ENCODE measurements around the gene DPF3.

Gene DPF3

DNA sequence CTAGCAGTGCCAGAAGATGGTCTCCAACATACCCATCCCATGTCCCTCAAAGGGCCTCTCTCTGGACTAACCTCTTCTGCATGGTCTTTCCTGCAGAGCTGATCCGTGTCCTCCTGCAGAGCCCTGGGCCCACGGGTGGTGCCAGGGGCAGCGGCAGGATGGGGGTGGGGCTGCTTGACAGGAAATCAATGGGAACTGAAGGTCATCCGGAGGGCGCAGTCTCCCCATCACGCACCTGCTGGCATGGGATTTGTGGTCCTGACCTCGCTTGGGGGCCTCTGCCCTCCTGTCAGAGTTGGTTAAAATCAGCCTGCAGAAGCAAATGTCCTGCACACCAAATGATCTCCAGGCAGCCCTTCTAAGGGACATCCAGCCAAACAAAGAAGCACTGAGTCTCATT, 110.2 kb downstream of the DPF3 start:
- no peak overlapping the region for H3K4me3 ChIP-seq (ENCODE audit: low read length)
- no peak for DNase-seq (ENCODE audit: low read depth, low spot score)

DNA sequence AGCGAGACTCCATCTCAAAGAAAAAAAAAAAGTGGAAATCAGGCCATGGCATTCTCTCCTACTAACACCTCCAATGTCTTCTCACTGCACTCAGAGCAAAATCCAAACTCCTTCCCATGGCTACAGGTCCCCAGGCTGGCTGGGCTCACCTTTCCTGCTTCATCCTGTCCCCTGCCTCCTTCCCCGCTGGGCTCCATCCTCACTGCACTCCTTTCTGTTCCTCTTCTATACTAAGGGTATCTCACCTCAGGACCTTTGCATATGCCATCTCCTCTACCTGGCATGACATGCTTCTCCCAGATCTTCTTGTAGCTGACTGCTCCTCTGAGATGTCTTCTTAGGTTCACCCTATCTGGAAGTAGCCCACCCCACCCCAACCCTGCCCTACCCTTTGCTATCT, 111.1 kb downstream of the DPF3 start:
- no peak overlapping the region for H3K4me3 ChIP-seq (ENCODE audit: low read length)
- no peak for DNase-seq (ENCODE audit: low read depth, low spot score)

DNA sequence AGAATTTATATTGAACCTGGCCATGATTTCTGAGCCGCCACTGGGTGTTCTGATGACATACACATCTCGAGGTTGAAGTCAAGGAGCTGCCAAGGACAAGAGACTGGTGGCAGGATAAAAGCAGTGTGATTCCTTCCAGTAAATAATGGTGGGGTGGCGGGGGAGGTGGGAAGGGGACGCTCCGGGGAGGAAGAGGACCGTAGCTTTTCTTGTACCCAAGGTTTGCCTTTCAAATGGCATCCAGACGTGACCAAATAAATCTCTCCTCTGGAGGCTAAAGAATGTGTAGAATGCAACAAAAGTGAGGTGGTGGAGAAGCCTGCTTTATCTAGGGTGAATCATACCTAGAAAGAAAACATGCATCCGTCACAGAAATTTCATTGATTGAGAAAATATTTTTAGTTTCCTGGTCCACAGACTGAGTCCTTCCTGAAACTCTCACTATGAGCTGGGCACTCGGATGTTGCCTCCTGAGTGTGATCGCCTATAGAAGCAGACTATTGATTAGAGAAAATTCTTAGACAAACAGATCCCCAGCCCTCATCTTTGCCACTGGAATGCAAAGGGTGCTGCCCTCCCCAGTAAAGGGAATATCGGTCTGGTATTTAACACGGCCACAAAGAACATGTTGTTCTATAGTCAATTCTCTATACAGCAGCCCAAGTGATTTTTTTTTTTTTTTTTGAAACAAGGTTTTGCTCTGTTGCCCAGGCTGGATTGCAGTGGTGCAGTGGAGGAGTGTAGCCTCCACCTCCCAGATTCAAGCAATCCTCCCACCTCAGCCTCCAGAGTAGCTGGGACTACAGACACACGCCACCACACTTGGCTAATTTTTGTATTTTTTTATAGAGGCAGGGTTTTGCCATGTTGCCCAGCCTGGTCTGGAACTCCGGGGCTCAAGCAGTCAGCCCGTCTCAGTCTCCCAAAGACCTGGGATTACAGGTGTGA, 112.1 kb downstream of the DPF3 start:
- no peak for DNase-seq (ENCODE audit: low read depth, low spot score)
- no peak overlapping the region for H3K4me3 ChIP-seq (ENCODE audit: low read length)

DNA sequence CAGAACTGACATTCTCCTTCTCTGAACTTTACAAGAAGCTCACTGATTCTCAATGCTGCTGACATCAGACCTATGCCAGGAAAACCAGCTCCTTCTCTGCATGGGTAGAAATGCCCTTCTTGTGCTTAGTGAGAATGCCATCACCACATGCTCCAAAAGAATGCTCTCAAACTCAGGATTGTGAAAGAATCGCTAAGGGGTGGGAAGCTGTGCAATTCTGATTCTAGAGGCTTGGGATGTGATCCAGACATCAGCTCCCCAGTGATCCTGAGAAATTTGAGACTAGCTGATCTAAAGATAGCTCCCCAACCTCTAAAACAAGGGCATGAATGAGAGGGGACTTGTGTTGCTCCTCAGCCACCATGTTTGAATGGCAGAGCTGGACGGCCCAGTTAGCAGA, 113.2 kb downstream of the DPF3 start:
- H3K4me3 ChIP-seq (ENCODE audit: low read length) = no peak overlapping the region
- no peak for DNase-seq (ENCODE audit: low read depth, low spot score)

DNA sequence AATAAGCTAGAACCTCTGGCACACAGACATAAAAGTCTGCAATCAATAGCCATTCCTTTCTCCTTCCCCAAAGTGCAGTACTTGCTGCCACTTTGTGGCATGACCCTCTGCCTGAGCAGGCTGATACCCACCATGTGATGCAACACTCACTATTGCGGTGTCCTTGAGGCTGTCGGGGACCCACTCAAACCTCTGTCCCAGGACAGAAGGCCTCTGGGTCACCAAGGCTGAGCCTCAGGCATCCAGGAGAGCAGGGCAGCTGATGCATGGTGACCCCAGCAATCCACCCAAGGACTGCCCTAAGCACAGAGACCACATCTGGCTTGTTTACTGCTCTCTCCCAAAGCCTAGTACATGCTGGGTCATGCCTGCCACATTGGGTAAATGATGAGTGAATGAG, 114.2 kb downstream of the DPF3 start:
- no peak overlapping the region for H3K4me3 ChIP-seq (ENCODE audit: low read length)
- no peak for DNase-seq (ENCODE audit: low read depth, low spot score)

DNA sequence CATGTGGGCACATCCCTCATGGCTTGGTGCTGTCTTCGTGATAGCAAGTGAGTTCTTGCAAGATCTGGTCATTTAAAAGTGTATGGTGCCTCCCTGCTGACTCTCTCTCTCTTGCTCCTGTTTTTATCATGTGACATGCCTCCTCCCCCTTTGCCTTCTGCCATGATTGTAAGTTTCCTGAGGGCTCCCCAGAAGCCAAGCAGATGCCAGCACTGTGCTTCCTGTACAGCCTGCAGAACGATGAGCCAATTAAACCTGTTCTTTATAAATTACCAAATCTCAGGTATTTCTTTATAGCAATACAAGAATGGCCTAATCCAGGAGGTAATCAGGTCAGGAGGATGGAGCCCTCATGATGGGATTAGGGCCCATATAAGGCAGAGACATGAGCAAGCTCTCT, 116.3 kb downstream of the DPF3 start:
- H3K4me3 ChIP-seq (ENCODE audit: low read length) = no peak overlapping the region
- no peak for DNase-seq (ENCODE audit: low read depth, low spot score)

DNA sequence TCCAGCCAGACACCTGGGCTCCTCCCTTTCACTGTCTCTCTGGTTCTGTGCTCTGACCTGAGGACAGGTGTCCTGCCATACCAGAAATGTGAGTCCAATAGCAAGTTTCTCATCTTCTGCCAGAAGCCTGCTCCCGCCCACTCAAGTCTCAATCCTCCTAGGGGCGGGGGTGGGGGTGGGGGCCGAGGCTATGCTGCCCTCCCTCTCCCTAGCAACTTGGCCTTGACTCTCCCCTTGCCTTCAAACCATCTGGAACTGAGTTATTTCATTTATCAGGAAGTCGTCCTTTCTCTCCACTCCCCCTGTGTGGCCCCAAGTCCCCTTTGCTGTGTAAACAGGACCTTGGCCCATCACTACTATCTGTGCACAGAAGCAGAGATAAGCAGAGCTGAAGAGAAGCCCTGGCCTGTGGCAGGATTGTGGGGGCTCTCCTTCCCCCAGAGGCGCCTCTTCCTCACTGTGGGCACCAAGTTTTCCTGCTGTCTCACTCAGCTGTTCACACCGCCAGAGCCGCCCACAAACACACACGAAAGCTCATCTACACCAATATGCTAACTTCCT, 117.1 kb downstream of the DPF3 start:
- H3K4me3 ChIP-seq (ENCODE audit: low read length) = no peak overlapping the region
- no peak for DNase-seq (ENCODE audit: low read depth, low spot score)

DNA sequence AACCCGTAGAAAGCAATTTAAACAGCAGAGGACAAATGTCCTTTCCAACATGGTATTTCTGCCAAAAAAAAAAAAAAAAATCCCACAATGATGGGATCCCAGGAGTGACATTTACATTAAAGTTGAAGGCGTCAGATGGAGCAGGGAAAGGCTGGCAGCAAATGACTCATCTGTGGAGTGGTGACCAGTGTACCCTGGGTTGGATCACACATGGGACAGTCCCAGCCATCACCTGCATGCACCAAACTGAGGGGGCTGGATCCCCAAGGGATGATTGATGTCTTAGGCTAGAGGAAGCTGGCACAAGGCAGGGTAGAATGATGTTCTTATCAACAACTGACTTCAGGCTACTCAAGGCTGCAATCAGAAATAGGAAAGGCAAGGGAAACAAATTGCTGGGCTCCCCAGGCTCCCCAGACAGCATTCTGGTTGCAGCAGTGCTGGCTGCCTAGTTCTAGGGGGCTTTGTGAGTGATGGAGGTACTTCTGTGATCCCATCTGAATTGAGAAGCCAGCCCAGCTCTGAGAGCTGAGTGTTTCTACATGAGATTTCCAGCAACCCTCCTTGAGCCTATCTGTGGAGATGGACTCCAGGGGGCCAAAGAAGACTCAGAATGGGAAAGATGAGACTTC, 117.9 kb downstream of the DPF3 start:
- no peak overlapping the region for H3K4me3 ChIP-seq (ENCODE audit: low read length)
- DNase-seq (ENCODE audit: low read depth, low spot score) = no peak

DNA sequence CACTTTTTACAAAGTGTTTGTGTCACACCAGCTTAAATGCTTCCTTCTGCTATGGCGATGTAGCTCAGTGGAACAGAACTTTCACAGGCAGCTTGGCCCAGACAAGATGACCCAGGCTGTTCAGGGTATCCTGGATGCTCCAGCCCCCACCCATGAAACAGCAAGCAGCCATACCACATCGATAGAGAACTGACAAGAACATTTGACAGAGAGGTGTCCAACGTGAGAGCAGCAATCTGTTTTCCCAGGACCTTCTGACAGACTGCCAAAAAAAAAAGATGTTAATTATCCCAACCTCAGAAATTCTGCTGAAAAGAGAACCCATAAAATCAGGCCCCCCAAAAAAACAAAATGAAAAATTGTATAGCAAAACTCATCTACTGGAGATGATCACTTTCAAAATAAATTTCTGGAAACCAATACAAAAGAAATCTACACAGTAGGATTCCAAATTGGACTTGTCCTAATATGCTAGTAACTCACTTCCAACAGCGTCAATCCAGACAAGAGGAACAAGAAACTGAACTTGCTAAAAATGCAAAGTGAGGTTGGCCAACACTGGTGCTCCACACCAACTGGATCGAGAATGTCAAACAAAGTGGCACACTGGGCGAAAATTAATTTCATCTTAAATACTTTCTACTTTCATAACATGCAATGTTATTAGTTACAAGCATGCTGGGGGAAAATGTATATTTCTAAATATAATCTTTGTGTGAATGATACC, 118.8 kb downstream of the DPF3 start:
- H3K4me3 ChIP-seq (ENCODE audit: low read length) = no peak overlapping the region
- DNase-seq (ENCODE audit: low read depth, low spot score) = no peak

DNA sequence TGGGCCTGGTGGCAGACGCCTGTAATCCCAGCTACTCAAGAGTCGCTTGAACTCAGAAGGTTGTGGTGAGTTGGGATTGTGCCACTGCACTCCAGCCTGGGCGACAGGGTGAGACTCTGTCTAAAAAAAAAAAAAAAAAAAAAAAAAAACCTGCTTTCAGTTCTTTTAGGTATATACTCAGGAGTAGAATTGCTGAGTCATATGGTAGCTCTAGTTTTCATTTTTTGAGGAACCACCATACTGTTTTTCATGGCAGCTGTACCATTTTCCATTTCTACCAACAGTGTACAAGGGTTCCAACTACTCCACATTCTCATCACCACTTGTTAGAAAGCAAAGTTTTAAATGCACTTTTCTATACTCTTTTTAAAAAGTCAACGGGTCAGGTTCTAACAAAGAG, 119.8 kb downstream of the DPF3 start:
- no peak for DNase-seq (ENCODE audit: low read depth, low spot score)
- no peak overlapping the region for H3K4me3 ChIP-seq (ENCODE audit: low read length)

DNA sequence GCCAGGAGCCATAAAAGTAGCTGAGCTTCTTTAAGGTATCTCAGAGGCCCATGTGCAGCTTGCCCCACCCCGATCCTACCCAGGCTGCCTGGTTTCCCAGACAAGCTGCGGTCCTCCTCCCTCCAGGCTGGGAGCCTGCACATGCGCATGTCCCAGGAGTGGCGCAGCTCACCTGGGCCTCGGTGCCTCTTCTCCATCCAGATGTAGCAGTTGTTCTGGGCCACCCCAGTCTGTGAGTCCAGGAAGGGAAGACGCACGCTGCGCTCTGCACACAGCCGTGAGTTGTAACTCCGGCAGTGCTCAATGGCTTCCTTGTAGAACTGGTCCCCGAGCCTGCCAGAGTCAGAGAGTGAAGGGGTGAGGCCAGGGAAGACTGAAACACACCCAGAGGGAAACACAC, 122.3 kb downstream of the DPF3 start:
- DNase-seq (ENCODE audit: low read depth, low spot score) = no peak

DNA sequence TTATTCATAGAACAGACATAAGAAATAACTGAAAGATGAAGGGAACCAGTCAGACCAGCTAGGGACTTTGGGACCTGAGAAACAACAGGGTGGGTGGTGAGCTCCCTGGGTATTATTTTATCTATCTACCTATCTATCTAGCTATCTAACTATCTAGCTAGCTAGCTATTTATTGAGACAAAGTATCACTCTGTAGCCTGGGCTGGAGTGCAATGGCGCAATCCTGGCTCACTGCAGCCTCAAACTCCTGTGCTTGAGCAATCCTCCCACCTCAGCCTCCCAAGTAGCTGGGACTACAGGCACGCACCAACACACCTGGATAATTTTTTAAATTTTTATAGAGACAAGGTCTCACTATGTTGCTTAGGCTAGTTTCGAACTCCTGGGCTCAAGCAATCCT, 127.6 kb downstream of the DPF3 start:
- no peak for DNase-seq (ENCODE audit: low read depth, low spot score)
- H3K4me3 ChIP-seq (ENCODE audit: low read length) = no peak overlapping the region

More for the DNA sequence above, 122.3 kb downstream of the DPF3 start:
- no peak overlapping the region for H3K4me3 ChIP-seq (ENCODE audit: low read length)

DNA sequence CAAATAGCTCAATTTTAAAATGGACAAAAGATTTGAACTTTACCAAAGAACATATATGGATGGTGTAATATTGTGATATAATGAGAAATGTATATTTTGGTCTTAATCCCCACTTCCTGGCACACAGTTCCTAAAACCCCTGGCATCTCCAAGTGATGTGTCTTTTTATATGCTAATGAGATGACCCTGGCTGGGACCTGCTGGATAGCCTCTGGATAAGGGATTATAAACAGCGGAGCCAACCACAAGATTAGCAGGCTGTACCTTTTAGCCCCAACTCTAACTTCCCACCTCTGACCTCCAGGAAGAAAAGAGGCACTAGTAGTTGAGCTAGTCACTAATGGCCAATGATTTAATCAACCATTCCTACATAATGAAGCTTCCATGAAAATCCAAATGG, 130.0 kb downstream of the DPF3 start:
- no peak overlapping the region for H3K4me3 ChIP-seq (ENCODE audit: low read length)
- no peak for DNase-seq (ENCODE audit: low read depth, low spot score)

DNA sequence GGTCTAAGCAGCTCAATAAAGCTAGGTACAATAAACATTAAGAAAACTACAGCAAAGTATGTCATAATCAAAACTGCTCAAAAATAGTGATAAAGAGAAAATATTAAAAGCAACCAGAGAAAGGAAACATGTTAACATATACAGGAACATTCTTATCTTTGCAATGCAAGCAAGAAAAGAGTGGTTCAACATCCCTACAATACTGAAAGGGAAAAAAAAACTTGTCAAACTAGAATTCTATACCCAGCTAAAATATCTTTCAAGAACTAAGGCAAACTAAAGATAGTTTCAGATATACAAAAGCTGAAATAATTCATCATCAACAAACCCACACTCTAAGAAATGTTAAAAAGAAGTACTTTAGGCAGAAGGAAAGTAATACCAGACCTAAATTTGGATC, 134.2 kb downstream of the DPF3 start:
- no peak overlapping the region for H3K4me3 ChIP-seq (ENCODE audit: low read length)
- DNase-seq (ENCODE audit: low read depth, low spot score) = no peak

DNA sequence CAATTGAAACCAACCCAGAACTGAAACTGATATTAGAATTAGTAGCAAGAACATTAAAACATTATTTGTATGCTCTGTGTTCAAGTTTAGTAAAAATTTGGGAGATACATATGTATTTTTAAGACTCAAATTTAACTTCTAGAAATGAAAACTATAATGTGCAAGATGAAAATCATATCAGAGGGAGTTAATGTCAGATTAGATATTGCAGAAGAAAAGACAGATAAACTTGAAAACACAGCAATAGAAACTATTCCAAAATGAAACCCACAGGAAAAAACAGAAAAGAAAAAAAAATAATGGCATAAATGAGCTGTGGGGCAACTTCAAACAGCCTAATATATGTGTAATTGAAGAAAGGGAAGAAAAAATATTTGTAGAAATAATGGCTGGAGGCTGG, 134.9 kb downstream of the DPF3 start:
- DNase-seq (ENCODE audit: low read depth, low spot score) = no peak
- no peak overlapping the region for H3K4me3 ChIP-seq (ENCODE audit: low read length)

DNA sequence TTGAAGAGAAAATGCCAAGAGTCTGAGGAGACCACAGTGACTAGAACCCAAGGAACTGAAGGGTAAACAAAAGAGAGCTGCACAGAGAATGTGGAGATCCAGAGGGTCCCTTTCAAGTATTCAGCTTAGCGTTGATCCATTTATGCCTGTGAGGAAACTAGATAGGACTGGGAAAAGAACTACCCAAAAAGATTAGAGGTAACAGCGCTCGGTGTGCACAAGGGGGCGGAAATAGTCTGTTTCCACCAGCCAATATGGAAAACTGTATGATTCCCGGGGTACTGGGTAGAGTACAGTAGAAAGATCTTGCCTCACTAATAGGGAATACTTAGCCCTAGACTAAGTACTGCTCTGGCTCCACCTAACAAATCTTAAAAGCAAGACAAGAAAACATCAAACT, 135.5 kb downstream of the DPF3 start:
- no peak for DNase-seq (ENCODE audit: low read depth, low spot score)
- no peak overlapping the region for H3K4me3 ChIP-seq (ENCODE audit: low read length)

DNA sequence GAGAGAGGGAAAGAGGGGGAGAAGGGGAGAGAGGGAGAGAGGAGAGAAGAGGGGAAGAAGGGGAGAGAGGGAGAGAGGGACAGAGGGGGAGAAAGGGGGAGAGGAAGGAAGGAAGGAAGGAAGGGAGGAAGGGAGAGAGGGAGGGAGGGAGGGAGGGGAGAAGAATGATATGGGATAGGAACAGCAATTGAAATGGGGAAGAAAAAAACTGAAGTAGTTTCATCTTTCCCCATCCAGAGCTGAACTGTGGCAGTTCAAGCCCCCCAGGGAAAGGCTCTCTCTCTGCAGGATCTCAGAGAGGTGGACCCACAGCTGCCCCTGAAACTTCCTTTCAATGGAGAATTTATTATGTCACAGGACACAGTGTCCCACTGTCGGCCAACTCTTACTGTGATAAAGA, 136.9 kb downstream of the DPF3 start:
- DNase-seq (ENCODE audit: low read depth, low spot score) = no peak
- no peak overlapping the region for H3K4me3 ChIP-seq (ENCODE audit: low read length)

DNA sequence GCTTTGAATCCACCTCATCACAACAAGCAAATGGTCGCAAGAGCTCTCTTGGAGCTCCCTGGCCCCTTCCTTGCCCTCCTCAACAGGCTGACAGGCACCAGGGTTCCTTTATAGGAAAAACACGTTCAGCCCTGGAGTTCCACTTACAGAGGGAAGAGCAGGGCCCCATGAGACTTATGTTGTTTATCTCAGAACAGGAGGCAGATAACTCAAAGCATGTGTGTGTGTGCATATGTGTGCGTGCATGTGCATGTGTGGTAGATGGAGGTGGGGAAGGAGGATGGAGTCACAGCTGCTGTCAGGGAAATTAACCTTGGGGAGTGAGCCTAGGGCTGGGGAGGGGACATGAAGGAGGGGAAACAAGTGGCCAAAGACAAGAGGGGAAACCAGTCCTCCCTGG, 138.1 kb downstream of the DPF3 start:
- no peak overlapping the region for H3K4me3 ChIP-seq (ENCODE audit: low read length)
- DNase-seq (ENCODE audit: low read depth, low spot score) = no peak

DNA sequence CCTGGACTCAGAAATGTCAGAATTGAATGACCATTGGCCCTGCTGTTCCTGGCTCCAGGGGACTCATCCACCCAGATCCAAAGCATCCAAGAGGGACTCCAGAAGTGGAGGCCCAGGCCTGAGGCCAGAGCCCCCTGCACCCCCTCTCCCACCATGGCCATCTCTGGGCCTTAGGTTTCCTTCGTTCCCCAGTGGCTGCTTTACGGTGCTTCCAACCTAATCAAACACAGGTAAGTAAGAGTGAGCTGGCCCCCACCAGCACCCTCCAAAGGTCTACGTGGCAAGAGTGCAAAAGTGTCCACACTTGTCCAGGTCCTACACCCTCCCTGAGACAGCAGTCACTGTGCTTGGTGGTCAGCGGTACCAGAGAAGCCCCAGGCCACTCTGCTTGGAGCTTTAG, 139.0 kb downstream of the DPF3 start:
- no peak overlapping the region for H3K4me3 ChIP-seq (ENCODE audit: low read length)
- DNase-seq (ENCODE audit: low read depth, low spot score) = no peak

DNA sequence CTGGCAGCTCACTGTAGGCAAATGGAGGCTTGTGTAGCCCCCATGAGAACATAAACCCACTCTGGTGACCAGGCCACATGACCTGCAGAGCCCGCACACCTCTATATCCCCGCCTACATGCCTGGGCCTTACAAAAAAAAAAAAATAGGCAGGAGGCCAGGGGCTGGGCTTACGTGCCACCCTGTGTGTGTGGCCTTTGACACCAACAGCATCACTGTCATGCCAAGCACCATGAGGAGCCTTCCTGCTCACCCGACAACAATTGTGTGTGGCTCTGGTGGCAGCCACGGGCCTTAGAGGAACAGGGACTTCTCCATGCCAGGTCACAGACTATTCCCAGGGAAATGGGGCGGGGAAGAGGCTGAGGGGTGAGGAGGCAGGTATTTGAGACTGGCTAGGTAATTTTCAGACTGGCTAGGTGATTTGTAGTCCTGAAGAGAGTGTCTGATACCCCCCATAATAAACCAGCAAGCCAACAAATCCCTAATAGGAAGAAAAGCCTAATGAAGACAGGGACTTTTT, 140.0 kb downstream of the DPF3 start:
- DNase-seq (ENCODE audit: low read depth, low spot score) = no peak
- no peak overlapping the region for H3K4me3 ChIP-seq (ENCODE audit: low read length)

Measured in Jurkat, Clone E6-1 (cell line).